GM19035 (cell line): ENCODE measurements around the gene RPL22.

ENCODE experiments used
- ATAC-seq: cut with Tn5 transposase; IDR thresholded peaks from one replicate; pipeline ENCODE4 v1.9.1; 2021; ENCODE audit not compliant: unreplicated experiment

RPL22 gene

DNA sequence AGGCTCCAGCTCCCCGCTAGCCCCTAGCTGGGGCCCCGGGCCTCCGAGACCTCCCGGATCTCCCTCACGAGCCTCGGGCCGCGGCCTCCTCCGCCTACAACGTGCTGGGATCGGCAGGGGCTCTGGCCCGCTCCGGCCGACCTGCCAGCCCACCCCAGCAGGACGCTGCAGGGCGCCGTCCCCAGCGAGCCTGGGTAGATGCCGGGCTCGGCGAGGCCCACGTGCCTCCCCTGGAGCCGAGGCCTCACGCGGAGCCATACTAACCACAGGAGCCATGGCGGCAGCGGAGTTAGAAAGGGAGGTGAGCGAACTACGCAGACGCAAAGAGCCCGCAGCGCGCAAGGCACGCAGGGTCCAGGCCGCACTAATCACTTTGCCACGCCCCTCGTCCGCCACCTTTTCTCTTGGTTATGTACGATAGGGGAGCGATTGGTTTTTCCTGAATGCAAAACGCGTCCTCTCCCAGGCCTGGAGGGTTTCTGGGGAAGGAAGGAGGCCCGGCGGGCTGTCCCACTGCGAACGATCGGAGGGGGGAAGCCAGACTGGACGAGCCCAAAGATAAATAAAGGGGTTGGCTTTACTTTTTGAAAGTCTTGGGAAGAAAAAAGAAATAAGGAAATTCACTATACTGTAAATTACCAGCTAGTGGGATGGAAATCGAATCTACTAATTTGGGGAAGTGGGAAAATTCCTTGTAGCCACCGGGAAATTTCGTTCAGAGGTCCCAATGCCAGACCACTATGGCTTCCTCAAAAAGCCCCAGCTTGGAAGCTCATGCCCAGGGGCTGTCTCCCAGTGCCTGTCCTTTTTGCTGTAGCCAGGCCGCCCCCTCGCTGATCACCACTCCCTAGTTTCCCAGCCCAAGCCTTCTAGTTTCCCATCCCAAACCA lies at the start of gene RPL22:
TSS of gene RPL22 (minus strand) at position 298 of the 890 bp plus-strand sequence. CDS start at position 276, 22 bp downstream.
- ATAC-seq: peak; percentile 95

DNA sequence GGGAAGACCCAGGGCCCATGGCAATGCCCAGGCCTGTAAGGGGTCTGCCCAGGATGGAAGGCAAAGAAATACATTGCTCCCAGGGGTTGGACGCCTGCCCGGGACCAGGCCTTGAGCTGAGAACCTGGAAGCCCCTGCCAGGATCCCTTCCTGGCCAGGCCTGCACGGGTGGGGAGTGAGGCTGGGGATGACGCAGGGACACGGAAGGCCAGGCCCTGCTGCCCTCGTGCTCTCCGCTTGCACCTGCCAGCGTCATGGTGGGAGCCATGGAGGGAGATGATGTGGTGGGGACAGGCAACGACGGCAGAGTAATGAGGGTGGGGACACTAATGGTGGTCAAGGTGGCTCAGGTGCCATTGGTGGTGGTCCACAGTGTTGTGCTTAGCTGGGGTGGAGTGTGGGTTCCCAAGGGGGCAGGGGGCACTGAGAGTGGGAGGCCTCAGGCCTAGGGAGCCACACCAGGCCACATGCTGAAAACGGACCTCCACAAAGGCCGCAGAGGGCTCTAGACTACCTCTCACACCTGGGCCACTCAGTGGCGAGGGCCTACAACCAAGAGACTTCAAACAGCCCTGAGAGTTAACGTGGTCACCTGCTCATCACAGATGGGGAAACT lies 48.9 kb upstream of the RPL22 start:
- no peak for ATAC-seq

DNA sequence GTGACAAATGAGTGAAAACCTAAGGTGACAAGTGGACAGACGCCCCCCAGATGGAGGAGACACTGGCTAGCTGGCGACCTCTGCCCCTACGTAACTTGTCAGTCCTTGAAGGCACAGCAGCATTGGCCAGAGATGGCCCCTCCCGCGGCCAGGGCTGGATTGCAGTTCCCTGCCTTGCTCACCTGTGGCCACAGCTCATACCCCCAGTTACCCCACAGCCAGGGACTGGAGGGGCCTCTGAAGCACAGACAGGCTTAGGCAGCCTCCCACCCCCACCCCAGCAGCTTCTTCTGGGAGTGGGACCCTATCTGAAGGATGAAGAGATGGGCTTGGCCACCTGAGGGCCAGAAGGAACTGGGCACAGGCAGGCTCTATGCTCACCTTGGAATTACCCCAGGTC lies 48.3 kb upstream of the RPL22 start:
- ATAC-seq: no peak

DNA sequence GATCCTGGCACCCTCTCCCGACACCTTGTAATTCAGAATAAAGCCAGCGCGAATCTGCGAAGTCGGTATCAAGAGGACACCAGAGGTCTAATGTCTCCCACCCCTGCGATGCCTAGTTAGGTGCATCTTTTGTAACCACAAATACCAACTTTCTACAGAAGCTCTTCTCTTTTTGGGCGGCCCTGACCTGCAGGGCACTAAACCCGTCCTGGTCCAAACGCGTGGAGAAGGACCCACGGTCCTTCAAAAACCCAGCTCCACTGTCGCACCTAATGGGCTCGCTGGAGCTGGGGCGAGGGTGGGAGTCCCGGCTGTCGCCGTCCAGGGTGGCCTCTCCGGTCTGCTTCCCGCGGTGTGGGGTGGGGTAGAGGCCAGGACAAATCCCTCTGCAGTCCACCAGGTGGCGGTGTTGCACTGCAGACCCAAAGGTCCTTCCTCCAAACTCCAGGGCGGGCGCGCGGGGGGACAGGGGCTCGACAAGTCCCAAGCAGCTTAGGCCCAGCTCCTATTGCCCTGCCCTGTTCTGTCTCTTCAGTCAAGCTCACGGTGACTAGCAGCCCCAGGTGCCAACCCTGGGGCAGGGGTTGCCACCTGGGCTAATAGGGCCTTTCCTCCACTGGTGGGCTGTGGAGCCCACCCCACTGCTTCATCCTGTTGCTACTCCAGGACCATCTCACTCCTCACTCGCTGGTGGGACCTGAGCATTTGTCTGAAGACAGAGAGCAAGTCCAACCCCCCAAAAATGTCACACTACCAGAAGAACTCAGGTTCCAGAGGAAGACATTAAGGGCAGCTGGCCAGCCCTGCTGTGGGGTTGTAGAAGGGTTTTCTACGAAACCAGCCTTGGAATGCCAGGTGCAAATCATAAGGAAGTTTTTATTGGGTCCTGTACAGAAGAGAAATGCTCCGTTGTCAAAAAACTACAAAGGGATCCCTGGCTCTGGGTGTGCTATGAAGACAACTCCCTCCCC lies 47.4 kb upstream of the RPL22 start:
- ATAC-seq: no peak

DNA sequence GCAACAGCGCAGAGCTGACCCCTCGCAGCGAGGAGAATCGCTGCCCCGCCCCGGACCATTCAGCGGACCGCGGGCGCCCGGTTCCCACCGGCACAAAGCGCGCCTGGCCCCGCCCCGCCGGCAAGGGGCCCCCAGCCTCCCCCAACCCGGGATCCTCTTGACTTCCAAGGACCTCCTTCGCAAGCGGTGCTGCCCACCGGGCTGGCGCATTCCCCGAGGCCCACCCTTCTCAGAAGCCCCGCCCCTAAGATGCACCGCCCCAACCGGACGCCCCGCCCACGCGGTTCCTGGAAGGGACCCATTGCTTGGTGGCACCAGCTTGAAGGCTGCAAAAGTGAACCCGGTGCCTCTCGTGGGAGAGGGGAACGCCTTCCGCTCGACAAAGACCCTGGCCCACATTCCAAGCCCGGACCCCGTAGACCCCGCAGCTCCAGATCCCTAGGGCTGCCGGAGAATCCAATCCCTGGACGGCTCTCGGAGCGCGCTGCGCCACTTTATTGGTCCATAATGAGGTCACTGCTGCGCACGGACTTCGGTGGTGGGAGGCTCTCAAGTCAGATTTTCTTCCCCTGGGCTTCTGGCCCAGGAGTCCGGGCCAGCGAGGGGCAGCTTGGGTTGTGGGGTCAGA lies 46.6 kb upstream of the RPL22 start:
- ATAC-seq: peak; percentile 8

DNA sequence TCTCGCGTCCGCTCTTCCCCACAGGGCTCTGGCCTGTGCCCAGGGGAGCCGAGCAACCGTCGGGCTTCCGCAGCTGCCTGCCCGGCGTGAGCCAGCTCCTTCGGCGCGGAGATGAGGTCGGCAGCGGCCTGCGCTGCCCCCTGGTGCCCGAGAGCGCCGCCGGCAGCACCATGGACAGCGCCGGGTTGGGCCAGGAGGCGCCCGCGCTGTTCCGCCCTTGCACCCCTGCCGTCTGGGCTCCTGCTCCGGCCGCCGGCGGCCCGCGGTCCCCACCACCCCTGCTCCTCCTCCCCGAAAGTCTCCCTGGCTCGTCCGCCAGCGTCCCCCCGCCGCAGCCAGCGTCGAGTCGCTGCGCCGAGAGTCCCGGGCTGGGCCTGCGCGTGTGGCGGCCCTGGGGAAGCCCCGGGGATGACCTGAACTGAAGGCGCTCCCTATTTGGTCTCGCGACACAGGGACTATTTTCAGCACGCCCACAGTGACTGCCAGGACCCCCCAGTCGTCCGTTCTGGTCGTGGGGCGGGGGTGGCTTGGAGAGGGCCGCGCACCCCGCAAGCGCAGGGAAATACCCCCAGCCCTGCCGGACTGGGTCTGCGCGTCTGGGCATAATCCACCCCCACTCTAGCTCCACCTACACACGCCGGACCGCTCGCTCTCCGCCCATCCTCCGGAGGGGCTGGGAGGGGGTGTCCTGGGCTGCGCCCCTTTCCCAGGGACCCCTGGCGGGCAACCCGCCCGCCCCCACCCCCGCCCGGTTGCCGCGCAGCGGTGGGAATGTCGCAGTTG lies 45.9 kb upstream of the RPL22 start:
- ATAC-seq: peak; percentile 73

DNA sequence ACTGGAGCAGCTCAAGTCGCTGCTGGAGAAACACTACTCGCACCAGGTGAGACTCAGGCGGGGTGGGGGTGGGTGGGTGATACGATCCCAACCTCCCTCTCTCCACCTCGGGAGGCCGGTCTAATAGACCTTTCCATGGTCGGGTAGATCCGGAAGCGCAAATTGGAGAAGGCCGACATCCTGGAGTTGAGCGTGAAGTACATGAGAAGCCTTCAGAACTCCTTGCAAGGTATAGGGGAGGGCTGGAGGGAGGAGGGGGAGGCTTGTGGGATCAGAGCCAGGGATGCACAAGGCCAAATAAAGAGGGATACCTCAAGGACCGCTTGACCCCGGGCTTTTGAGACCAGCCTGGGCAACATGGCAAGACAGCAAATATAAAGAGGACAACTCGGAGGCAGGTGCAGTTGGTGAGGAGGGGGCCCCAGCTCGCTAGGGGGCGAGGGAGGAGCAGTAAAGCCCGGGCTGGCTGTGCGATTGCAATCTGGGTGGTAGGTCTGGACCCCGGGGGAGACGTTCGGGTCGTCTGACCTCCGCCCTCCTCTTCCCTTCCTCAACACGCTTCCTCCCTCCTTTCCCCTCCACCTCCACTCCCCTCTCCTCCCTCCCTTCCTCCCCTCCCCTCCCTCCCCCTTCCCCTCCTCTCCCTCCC lies 45.1 kb upstream of the RPL22 start:
- no peak for ATAC-seq

DNA sequence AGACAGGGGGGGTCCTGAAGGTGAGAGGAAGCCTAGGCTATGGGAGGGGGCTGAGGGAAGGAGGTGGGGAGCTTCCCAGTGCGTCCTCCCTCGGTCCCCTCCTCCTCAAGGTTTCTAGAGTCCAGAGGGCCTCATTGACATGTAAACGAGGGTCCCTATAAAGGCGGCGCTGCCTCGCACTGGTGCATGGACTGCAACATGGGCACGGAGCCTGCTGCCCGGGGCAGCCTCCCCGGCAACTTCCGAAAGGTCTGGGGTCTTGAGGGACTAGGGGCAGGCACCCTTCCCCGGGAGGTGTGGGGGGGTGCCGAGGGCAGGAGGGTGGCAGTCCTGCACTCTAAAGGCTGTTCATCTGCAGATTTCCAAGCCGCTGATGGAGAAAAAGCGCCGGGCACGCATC lies 44.6 kb upstream of the RPL22 start, which contains the start of gene HES3:
TSS of gene HES3 (plus strand) at position 187 of the 400 bp plus-strand sequence. CDS start at position 374, 187 bp downstream.
- no peak for ATAC-seq

DNA sequence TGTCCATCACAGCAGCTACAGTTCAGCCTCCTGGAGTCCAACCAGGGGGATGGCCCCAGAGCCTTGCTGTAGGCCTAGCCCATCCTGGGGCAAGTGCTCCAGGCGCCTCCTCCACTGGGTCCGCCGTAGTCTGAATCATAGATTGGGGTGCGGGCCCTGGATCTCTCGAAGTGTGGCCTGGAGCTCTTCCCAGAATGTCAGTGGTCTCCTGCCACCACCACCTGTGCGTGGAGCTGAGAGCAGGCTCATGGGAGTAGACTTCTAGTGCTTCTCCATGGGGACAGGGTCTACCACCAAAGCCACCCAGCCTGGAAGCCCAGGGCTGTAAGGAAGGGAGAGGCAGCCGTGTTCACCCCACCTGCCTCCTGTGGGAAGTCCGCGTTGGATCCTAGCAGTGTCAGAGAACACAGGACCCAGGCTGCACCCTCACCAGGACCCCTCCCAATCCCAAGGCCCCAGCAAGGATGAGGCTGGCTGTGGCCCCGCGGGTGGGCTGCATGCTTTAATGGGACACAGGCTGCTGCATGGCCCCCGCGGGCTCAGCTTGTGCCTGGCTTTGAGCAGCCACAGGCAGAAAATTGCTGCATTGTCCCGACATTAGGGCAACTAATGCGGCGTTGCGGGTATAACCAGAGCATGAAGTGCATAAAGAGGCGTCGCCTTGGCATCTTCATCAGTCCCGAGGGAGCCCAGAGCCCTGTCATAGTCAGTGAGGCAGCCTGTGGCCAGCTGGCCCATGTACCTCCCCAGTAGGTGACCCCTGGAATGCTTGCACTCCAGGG lies 43.8 kb upstream of the RPL22 start:
- no peak for ATAC-seq

DNA sequence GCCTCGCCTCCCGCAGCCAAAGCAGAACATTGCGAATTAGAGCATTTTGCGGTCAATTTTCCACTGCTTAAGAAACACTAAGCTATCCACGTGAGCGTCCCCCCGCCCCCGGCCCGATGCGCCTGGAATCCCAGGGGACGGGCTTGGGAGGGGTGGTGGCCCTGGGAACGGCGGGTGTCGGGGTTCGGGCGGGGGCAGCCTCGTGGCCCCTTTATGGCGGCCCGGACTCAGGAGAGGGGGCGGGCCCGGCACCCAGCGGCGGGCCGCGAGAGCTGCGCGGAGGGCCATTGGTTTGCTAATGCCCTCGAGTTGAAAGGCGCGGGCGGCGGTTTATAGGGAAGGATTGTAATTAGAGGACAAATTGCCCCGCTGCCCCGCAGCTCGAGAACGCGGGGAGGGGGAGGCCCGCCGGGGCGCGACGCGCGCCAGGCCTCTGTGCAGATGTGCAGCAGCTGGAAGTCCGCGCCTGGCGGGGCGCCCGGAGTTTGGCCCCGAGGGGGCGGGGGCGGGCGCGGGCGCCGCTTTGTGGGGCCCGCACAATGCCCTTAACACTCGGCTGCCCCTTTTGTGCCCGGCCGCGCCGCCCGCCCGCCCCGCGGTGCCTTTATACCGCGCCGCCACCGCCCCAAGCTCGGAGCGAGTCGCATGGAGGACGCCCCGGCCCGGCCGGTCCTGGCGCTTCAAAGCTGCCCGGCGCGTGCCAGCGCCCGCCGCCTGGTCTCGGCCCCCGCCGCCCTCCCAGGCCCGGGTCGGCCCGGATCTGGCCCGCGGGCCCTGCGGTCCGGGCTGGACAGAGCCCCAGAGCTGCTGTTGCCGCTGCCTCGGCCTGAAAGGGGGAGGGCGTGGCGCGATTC lies 42.7 kb upstream of the RPL22 start:
- no peak for ATAC-seq

DNA sequence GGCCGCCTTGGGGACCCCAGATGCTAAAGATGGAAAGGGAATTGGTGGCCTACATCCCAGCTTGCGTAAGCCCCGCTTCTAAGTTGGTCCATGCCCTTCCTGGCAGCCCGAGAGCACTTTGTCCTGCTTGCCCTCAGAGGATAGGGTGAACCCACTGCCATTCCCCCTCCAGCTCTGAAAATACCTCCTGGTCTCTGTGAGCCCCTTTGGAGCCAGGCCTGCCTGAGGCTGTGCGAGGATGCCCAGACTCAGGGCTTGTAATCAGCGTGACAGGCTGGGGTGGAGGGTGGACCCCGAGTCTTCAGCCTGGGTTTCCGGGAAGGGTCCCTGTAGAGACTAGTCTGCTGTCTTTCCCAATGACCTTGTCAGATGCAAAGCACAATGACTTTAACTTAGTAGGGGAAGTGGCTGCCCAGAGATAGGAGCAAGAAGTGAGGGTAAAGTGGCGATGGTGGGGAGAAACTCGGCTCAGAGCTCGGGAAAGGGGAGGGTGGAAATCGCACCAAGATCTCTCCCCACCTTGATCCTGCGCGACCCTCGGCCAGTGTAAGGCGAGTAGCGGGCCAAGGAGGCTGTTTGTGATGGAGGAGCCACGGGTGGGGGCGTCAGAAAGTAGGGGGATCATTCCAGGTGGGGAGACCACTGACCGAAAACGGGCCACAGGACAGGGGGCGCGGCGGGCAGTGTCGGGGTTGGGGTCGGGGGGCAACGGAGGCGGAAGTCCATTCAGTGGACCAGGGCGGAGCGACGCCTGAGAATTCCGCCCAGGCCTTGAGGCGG lies 41.9 kb upstream of the RPL22 start:
- no peak for ATAC-seq

DNA sequence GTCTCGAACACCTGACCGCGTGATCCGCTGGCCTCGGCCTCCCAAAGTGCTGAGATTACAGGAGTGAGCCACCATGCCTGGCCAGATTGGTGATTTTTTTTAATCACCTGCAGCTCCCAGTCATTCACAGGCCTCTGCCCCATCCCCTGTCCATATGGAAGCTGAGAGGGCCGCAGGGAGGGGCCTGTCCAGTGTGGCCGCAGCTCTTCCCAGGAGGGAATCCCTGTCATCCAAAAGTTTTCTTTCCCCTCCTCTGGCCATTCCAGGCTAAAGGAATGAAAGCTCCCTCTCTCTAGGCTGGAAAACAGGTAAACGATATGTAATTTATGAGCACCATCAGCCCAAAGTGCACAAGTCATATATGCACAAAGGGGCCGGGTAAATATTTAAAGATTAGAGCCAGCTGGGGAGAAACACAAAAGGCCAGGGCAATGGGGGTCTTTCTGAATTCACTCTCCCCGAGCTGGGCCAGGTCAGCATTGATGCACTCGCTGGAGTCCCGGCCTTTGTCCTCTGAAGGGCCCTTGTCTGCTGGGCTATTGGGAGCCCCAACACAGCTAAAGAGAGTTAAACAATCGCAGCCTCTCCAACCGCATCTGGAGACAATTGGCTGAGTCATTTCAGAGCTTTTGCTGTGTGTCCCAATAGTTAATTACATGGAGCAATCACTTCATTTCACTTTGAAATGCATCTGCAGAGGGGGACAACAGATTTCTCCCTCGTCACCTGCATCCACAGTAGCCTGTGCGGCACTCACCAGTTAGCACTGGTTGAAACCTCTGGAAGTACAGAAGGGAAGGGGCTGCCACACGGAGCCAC lies 40.8 kb upstream of the RPL22 start:
- no peak for ATAC-seq

DNA sequence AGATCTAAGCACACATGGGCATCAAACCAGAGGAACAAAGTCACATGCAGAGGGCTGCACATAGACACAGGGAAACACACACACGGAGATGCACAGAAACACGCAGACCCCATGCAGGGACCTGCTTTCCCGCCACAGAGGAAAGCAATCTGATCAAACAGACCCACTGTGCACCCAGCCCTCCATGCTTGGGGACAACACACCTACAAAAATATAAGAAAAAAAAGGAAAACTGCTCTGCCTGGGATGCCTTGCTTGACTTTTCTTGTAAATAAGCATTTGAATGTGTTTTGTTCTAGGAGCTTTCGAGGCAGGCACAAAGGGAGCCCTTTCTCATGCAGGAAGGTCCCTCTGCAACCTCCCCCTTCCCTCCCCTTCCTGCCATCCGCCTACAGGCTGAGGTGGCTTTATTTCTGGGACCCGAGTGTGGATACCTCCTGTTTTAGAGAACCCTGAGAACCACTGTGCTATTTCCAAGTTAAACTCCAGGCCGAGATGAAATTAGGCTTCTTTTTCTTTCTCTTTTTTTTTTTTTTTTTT lies 39.9 kb upstream of the RPL22 start:
- ATAC-seq: no peak

DNA sequence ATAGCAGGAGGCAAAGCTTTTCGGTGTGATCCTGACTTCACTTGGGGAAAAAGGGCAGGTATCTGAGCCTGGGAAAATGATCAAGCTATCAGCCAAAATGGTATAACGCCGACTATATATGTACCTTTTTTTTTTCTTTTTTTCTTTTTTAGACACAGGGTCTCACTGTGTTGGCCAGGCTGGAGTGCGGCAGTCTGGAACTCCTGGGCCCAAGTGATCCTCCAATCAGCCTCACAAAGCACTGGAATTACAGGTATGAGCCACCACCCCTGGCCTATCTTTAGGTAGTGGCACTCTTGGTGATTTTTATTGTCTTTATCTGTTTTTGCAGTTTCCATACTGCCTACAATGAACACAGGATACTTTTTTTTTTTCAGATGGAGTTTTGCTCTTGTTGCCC lies 37.7 kb upstream of the RPL22 start:
- no peak for ATAC-seq

DNA sequence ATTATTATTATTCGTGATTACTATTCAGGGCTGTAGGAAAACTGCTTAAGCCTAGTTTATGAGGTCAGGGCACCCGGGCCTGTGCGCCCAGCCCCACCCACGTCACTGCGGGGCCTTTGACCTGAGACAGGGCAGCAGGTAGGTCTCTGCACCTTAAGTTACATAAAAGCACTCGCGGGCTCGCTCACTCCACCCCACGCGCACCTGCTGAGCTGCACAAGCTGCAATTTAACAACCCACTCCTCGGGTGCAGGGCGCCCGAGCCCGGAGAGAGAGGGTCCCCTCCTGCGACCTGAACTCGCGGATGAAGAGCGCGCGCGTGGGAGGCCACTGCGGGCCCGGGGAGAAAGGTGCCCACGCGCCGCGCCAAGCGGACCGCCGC lies 35.9 kb upstream of the RPL22 start:
- peak; percentile 32 for ATAC-seq
